Measurements from ENCODE around the gene AVL9.
"Not testable (repeated sequence)": the region's sequence is repeated elsewhere in the genome, so short reads cannot be mapped to it uniquely, and the experiment has no call there.

AVL9 gene

GRCh38 chr7:32495298-32496051, at the start of gene AVL9:
TSS of gene AVL9 (plus strand) at chr7:32495489. CDS start at chr7:32495710, 221 bp downstream.
- DNase-seq = peak; percentile 88

- no peak for DNase-seq
Measured at GRCh38 chr7:32447218-32447617, 48.1 kb upstream of the AVL9 start.

DNA sequence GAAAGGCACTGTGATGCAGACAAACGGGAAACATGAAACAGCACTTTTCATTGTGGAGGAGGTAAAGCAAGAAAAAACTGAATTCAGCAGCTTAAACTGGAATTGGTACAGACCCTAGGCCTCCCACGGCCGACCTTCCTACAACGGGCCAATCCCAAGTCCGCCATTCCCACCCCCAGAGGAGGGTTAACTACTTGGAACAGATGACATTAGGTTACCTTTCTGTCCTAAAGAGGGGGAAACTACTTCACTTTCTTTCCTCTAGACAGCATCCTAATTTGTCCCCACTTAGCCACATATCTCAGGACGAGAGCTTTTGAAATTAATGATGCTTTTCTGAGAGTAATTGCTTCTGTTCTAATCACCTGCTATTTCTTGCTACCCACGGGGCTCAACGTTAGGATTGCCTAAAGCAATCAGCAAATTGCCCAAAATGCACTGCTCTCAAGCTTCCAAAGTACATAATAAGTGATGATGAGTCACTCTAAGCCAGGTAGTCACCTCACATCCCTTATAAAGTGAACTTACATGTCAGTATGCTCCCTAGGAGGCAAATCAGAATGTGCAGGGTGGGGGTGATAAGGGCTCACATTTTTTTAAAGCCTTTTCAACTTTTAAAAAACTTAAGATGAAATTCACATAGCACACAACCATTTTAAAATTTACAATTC, 41.8 kb upstream of the AVL9 start:
- no peak for DNase-seq

GRCh38 chr7:32458025-32458424, 37.3 kb upstream of the AVL9 start:
- no peak for DNase-seq

DNA sequence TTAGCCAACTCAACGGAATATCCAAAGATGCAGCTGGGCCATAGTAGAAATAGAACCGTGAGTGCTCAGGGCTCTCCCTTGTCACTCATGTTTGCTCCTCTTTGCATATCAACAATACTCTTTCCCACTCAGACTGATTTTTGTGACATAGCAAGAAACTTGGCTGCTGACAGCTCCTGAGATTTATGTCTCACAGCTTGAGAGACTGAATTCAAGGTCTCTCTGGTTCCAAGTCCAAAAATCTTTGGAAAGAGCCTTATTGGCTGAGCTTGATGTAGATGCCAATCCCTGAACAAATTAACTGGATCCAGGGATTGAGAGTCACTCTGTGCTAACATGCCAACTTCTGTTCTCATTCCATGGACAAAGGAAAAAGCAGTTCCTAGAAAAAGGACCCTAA, 35.5 kb upstream of the AVL9 start:
- DNase-seq = no peak

DNA sequence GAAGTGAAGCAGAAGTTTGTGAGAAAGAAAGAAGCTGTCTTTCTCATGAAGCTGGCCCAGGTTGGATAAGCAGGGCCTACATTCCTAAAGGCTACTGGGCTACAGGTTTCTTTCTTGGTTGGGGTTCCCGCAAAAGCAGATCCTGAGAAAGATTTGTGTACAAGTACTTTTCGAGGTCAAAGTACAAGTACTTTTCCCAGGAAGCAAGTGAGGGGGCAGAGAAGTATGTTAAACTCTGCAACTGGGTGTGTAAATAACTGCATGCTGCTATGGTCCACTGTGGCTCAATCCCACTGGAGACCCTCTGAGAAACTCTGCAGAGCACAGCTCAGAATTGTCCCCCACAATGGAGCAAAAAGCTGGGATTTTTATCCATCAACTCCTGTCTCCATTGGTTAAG, 33.8 kb upstream of the AVL9 start:
- no peak for DNase-seq

DNA sequence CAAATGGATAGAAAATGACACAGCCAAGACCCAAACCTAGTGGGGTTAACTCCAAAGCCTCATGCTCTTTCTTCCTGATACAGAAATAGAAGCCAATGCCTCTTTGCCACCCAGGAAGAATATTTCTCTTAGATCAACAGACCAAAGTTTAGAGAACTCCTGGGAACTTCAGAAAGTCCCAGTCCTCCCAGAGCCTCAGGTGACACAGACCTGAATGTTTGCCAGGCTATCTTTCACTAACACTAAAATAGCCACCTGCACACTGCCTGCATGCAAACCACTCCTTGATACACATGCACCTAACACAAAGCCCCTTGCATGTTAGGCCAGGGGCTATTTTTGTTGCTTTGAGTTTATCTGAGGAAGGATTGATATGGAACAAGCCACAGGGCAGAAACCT, 32.8 kb upstream of the AVL9 start:
- DNase-seq = no peak

DNA sequence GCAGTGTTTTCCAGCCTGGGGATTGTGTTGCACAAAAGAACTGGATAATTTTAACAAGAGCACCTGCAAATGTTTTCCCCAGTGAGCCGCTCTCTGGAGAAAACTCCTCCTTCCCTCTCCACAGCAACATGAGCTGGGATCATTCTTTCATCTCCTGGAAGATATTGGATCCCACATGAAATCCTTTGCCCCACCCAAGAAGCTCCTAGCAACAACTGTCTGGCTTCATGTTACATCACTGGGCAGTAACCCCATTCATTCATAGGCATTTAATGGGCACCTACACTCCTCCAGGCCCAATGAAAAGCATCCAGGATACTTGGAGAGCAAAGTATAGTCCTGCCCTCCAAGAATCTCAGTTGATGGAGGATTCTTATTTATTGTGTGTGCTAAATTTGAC, 32.3 kb upstream of the AVL9 start:
- DNase-seq = peak; percentile 20

DNA sequence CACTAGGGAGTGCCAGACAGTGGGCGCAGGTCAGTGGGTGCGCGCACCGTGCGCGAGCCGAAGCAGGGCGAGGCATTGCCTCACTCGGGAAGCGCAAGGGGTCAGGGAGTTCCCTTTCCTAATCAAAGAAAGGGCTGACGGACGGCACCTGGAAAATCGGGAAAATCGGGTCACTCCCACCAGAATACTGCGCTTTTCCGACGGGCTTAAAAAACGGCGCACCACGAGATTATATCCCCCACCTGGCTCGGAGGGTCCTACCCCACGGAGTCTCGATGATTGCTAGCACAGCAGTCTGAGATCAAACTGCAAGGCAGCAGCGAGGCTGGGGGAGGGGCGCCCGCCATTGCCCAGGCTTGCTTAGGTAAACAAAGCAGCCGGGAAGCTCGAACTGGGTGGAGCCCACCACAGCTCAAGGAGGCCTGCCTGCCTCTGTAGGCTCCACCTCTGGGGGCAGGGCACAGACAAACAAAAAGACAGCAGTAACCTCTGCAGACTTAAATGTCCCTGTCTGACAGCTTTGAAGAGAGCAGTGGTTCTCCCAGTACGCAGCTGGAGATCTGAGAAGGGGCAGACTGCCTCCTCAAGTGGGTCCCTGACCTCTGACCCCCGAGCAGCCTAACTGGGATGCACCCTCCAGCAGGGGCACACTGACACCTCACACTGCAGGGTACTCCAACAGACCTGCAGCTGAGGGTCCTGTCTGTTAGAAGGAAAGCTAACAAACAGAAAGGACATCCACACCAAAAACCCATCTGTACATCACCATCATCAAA, 30.5 kb upstream of the AVL9 start:
- DNase-seq = not testable (repeated sequence)

DNA sequence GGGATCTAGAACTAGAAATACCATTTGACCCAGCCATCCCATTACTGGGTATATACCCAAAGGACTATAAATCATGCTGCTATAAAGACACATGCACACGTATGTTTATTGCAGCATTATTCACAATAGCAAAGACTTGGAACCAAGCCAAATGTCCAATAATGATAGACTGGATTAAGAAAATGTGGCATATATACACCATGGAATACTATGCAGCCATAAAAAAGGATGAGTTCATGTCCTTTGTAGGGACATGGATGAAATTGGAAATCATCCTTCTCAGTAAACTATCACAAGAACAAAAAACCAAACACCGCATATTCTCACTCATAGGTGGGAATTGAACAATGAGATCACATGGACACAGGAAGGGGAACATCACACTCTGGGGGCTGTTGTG, 25.3 kb upstream of the AVL9 start:
- not testable (repeated sequence) for DNase-seq

DNA sequence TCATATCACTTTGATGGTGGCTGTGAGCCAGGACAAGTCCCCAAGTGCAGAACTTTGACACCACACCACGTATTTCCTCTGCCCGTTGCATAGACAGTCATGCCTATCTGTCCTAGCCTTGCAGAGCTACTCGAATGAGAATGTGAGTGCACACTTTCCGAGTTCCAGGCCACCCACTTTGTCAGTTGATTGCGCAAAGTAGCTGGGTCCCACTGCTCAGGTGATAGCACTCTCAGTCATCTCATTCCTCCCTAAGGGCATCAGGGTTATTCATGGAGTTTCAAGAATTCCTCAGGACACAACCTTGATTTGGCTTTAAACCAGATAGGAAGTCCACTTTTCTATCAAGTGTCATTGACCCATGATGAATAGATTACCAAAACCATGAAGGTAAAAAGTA, 24.4 kb upstream of the AVL9 start:
- no peak for DNase-seq

DNA sequence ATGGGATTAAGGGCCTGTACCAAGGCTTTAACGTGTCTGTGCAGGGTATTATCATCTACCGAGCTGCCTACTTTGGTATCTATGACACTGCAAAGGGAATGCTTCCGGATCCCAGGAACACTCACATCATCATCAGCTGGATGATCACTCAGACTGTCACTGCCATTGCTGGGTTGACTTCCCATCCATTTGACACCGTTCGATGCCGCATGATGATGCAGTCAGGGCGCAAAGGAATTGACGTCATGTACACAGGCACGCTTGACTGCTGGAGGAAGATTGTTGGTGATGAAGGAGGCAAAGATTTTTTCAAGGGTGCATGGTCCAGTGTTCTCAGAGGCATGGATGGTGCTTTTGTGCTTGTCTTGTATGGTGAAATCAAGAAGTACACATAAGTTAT, 23.3 kb upstream of the AVL9 start:
- DNase-seq = no peak

DNA sequence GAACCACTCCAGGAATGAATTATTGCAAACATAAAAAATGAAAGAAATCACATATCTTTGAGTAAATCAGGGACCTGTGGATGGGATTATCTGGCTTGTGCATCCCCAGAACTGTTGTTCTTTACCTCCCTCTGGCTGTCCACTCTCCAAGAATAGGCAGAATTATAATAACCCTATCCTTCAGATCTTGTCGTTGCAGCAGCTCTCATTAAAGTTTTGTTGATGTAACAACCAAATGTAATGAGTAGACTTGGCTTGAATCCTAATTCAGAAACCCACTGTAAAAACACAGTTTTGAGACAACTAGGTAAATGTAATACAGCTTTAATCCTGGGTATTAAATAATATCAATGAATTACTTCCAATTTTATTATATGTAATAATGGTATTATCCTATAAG, 21.3 kb upstream of the AVL9 start:
- no peak for DNase-seq

GRCh38 chr7:32476816-32477648, 18.3 kb upstream of the AVL9 start:
- peak; percentile 92 for DNase-seq

- no peak for DNase-seq
Measured at GRCh38 chr7:32477649-32477980, 17.7 kb upstream of the AVL9 start.

DNA sequence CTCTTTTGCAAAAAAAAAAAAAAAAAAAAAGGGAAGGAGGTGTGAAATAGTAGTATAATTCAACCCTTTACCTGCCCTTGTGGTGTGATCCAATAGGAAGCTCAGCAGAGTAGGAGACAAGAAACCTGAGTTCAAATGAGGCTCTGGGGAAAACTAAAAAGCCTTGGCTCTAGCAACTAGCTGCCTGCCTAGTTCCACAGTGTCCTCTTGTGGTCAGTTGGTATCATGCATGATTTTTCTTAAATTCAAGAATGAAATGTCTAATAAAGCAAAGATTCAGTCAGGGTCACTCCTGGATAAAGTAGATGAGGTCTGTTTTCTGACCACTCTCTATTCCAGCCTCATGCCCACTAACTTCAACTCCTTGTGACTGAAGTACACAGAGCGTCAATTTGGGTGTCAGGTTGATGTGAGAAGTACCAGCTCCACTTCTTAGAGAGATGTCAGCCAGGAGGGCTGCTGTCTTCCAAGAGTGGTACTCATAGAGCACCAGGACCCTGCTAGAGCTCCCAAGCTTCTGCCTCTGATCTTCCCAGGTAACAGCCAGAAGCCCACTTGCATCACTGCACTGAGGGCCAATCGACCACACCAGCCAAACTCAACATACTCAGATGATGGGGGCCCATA, 15.6 kb upstream of the AVL9 start:
- peak; percentile 13 for DNase-seq

DNA sequence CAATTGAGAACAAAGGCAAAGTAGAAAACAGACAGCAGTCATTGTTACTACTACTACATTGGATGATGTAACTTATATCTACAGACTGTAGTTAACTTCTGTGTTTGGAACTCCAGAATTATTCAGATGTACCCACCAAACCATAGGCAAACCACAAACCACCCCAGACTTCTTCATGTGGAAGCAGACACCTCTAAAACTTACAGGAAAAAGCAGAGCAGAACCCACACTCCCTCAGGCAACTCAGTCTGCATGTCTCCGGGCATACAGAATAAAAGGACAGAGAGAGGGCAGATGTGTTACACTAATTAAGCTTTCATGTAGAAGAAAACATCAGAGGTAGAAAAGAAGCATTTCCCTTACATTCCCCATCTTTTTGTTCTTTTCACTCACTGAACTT, 14.1 kb upstream of the AVL9 start:
- no peak for DNase-seq

DNA sequence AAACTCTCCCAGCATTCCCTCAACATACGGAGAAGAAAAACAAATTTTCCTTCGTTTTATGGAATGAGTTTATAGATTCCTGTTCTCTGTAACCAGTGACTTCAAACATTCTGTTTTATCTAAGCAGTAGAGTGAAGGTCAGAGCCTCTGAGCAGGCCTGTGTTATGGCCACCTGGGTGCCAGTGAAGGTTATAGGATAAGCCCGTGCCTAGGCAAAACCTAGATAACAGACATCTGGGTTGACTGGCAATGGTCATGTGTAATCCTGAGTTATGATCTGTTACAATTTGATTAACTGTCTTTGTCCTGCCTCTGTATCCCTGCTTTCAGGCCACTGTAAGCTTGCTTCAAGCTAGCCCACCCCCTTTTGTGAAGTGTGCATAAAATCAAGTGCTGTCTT, 13.4 kb upstream of the AVL9 start:
- DNase-seq = no peak

DNA sequence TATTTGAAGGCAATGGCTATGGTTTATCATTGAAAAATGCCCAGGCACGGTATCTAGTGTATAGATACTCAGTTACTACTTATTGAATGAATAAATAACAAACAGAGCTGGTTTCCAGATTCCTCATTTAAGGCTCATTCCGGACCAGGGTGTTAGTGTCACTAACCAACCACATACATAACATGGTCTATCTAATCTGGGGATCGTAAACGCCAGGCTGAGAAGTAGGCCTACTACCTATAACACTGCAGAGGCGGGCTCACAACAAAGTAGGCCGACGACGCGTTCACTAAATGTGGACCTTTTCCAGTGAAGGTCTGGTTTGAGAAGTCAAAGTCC, 5.5 kb upstream of the AVL9 start:
- DNase-seq = no peak

DNA sequence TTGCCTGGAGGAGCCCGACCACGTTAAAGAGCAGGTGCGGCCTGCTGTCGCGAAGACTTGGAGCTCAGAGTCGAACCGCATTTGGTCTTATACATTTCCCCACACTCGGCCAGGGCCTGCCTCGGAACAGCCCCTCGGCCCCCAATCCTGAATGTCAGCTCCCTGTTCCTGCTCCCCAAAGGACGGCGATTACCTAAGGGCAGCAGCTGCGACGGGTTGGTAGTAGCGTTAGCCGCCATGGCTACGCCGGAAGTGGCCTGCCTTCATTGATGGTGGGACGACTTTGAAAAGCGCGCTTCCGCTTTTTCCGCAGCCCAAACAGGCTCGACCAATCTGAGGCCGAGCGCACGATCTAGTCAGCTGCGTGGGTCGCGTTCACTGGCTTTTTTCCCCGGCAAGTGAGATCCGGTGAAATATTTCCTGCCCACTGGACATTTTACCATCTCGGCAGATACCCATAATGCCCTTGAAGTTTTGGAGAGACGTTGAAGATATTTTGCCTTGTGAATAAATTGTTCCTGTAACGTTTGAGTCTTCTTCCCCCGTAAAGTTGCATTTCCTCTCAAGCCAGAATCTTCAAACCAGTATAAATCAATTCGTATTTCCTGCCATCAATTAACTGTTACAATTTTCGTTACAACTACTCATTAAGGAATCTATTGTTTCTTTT, 5.0 kb upstream of the AVL9 start, which contains the start of gene LSM5:
LSM5 (minus strand) TSS at position 254 of the 670 bp plus-strand sequence; CDS start at position 239, 15 bp downstream.
- peak; percentile 60 for DNase-seq

DNA sequence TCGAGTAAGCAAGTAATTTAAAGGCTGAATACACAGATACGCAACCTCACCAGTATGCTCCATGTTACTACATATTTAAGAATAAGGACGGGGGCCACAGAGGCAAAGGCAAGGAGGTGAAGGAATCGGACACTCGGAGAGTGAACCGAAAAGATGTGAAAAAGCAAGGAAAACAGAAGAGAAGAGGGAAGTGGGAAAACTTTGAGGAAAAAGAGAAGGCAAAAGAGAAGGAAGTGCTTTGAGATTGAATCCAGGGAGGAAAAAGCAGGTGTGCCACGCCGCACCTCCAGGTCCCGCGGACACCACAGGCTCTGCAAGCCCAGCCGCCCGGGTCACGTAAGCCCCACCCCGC, 367 bp upstream of the AVL9 start:
- DNase-seq = no peak
